Pulmonary artery endothelial cell (primary cell): Measurements from ENCODE around the gene AVEN. TPM values are rescaled to one million over a fixed set of nuclear protein-coding genes. Genes with fewer than 3 reads are reported as not detected.
"Not testable (repeated sequence)": the region's sequence is repeated elsewhere in the genome, so short reads cannot be mapped to it uniquely, and the experiment has no call there.

Experiments used
- DNase-seq: peaks from one replicate; pipeline ENCODE4 v3.0.0-alpha.2; 2011; ENCODE audit warnings: low read depth, low spot score
- total RNA-seq: library from RNA; depleted of rRNA; stranded (reverse); fragments of >200 nt; gene quantifications from 2 replicates; pipeline ENCODE4 v1.2.3, GENCODE V29; 2014

Gene AVEN
- total RNA-seq, 1 donor from 2014 or later: 16.2 TPM

- no peak for DNase-seq
These were observed 186.9 kb downstream of the AVEN start for GRCh38 chr15:33852094-33852493.

- no peak for DNase-seq
These were observed 187.9 kb downstream of the AVEN start for GRCh38 chr15:33851079-33851478.

- DNase-seq: no peak
These were observed 191.0 kb downstream of the AVEN start for GRCh38 chr15:33848011-33848410.

- no peak for DNase-seq
These were observed 192.1 kb downstream of the AVEN start for GRCh38 chr15:33846862-33847261.

- DNase-seq: no peak
These were observed 192.9 kb downstream of the AVEN start for GRCh38 chr15:33846142-33846541.

GRCh38 chr15:33844597-33844996, 194.4 kb downstream of the AVEN start:
- DNase-seq: no peak

GRCh38 chr15:33844186-33844585, 194.8 kb downstream of the AVEN start:
- DNase-seq: no peak

GRCh38 chr15:33840615-33841014, 198.4 kb downstream of the AVEN start:
- DNase-seq: no peak

GRCh38 chr15:33839540-33839939, 199.5 kb downstream of the AVEN start:
- no peak for DNase-seq

GRCh38 chr15:33837294-33837693, 201.7 kb downstream of the AVEN start:
- DNase-seq: no peak

GRCh38 chr15:33834892-33835743, 203.9 kb downstream of the AVEN start:
- DNase-seq: no peak

- DNase-seq: no peak
These were observed 207.4 kb downstream of the AVEN start for GRCh38 chr15:33831646-33832045.

- DNase-seq: no peak
These were observed 208.7 kb downstream of the AVEN start for GRCh38 chr15:33830351-33830750.

GRCh38 chr15:33826201-33826600, 212.8 kb downstream of the AVEN start:
- DNase-seq: no peak

GRCh38 chr15:33825453-33825852, 213.6 kb downstream of the AVEN start:
- DNase-seq: no peak

GRCh38 chr15:33823119-33823518, 215.9 kb downstream of the AVEN start:
- no peak for DNase-seq

GRCh38 chr15:33822479-33822878, 216.5 kb downstream of the AVEN start:
- DNase-seq: no peak

GRCh38 chr15:33819499-33819898, 219.5 kb downstream of the AVEN start:
- DNase-seq: not testable (repeated sequence)

Other genes starting within 250 kb of the AVEN start
- gene CHRM5, start 70.7 kb downstream of the AVEN start, total RNA-seq: not detected in 2 replicates
- gene EMC7, start 62.7 kb upstream of the AVEN start, total RNA-seq: 43.2 and 48.2 TPM in 2 replicates
- gene PGBD4, start 62.9 kb upstream of the AVEN start, total RNA-seq: 1.1 and 1.7 TPM in 2 replicates
- gene KATNBL1, start 170.9 kb upstream of the AVEN start, total RNA-seq: 42.3 and 61.0 TPM in 2 replicates
- 215 and 255 TPM in 2 replicates for gene EMC4, start 185.8 kb upstream of the AVEN start, total RNA-seq